Endothelial cell of umbilical vein (primary cell): ENCODE measurements around the gene OXER1.

Source experiments
- CTCF ChIP-seq, 2 donors: IDR thresholded peaks; 1 replicate in 1 of 2; 2 replicates in 1 of 2; pipeline ENCODE4 v1.5.1; 2011; ENCODE audit warnings: low read length in 2 of 2, mild to moderate bottlenecking in 2 of 2, moderate library complexity in 2 of 2, control low read depth in 1 of 2, inconsistent platforms in 1 of 2, low read depth in 1 of 2; ENCODE audit not compliant: insufficient read depth in 1 of 2; ENCODE audit errors: extremely low read depth in 1 of 2
- MAX ChIP-seq: IDR thresholded peaks from 2 replicates; pipeline ENCODE4 v1.6.1; 2011; ENCODE audit not compliant: insufficient read depth, insufficient read length

- peak; percentile 37 to 73 for TF ChIP-seq CTCF (IDR thresholded peaks at IDR 0.05; ENCODE audit: extremely low read depth in 1 of 2, insufficient read depth in 1 of 2, low read depth in 1 of 2, low read length in 2 of 2)
- no peak for TF ChIP-seq MAX
Measured at GRCh38 chr2:42770288-42771131, 6.6 kb upstream of the OXER1 start.
